Cardiac septum (tissue), 1 donor: ENCODE results near the gene DCPS. TPM values are rescaled to one million over a fixed set of nuclear protein-coding genes. Genes with fewer than 3 reads are reported as not detected.
"Not testable (repeated sequence)": the region's sequence is repeated elsewhere in the genome, so short reads cannot be mapped to it uniquely, and the experiment has no call there.

ENCODE experiments used
- DNase-seq: peaks from one replicate; pipeline ENCODE4 v3.0.0-alpha.2; 2020; ENCODE audit warnings: low spot score
- intact Hi-C: fragments of 100-400 bp; cut with DNase I; formaldehyde crosslinking; loops from one replicate; pipeline ENCODE4 v1.14.0; 2022
- total RNA-seq: library from RNA; stranded (reverse); fragmentation: NEBNext Ultra II Directional; extraction: Animal tissue kit (Norgen Biotek cat#: 25700); gene quantifications from one replicate; pipeline ENCODE4 v1.2.1, GENCODE V29; 2021
- donor health status: DM: no; HTN: no; CAD: no.

DCPS gene
- total RNA-seq, 1 donor from 2014 or later, result 9.9 TPM

GRCh38 chr11:126352934-126353801 lies 49.3 kb downstream of the DCPS start:
- DNase-seq, result peak; percentile 35
- intact Hi-C loops, result loop anchor here (10.0 kb wide), 1 partner anchor 62 kb away; no protein-coding TSS in a partner anchor

- DNase-seq, result peak; percentile 66
- intact Hi-C loops, result loop anchor here (5.0 to 10.0 kb wide), 3 partner anchors 38 to 78 kb away; no protein-coding TSS in a partner anchor
Observed at GRCh38 chr11:126354631-126355323, 50.9 kb downstream of the DCPS start.

GRCh38 chr11:126355324-126355925 lies 51.6 kb downstream of the DCPS start, which contains the start of gene ST3GAL4:
Gene ST3GAL4, plus strand, starts transcription at chr11:126355686. Its CDS starts 50,470 bp downstream, at chr11:126406156.
- intact Hi-C loops, result loop anchor here (5.0 to 10.0 kb wide), 3 partner anchors 37 to 77 kb away; no protein-coding TSS in a partner anchor
- peak; percentile 96 for DNase-seq

- peak; percentile 86 for DNase-seq
- intact Hi-C loops, result loop anchor here (5.0 to 10.0 kb wide), 3 partner anchors 36 to 76 kb away; no protein-coding TSS in a partner anchor
Observed at GRCh38 chr11:126355926-126356897, 52.4 kb downstream of the DCPS start.

GRCh38 chr11:126357055-126357962 lies 53.4 kb downstream of the DCPS start:
- intact Hi-C loops, result loop anchor here (5.0 to 10.0 kb wide), 3 partner anchors 35 to 75 kb away; no protein-coding TSS in a partner anchor
- peak; percentile 57 for DNase-seq

- DNase-seq, result peak; percentile 74
Observed at GRCh38 chr11:126357969-126358762, 54.3 kb downstream of the DCPS start.

GRCh38 chr11:126358763-126359160 lies 54.9 kb downstream of the DCPS start:
- DNase-seq, result peak; percentile 38
- intact Hi-C loops, result loop anchor here (5.0 to 10.0 kb wide), 3 partner anchors 34 to 74 kb away; no protein-coding TSS in a partner anchor

More at GRCh38 chr11:126357969-126358762, 54.3 kb downstream of the DCPS start:
- intact Hi-C loops, result loop anchor here (5.0 to 10.0 kb wide), 3 partner anchors 34 to 74 kb away; no protein-coding TSS in a partner anchor

GRCh38 chr11:126359431-126360048 lies 55.7 kb downstream of the DCPS start:
- intact Hi-C loops, result loop anchor here (5.0 to 10.0 kb wide), 3 partner anchors 33 to 73 kb away; no protein-coding TSS in a partner anchor
- DNase-seq, result peak; percentile 82

GRCh38 chr11:126360049-126360446 lies 56.2 kb downstream of the DCPS start:
- intact Hi-C loops, result no loop called here
- DNase-seq, result no peak

GRCh38 chr11:126361400-126361799 lies 57.5 kb downstream of the DCPS start:
- intact Hi-C loops, result no loop called here

GRCh38 chr11:126362879-126363655 lies 59.2 kb downstream of the DCPS start:
- intact Hi-C loops, result no loop called here
- DNase-seq, result peak; percentile 46

More at GRCh38 chr11:126361400-126361799, 57.5 kb downstream of the DCPS start:
- peak; percentile 74 for DNase-seq

- intact Hi-C loops, result no loop called here
- DNase-seq, result peak; percentile 70
Observed at GRCh38 chr11:126363706-126364248, 59.9 kb downstream of the DCPS start.

GRCh38 chr11:126364735-126365134 lies 60.9 kb downstream of the DCPS start:
- DNase-seq, intact Hi-C loops: not testable (repeated sequence)

- DNase-seq, result peak; percentile 70
- intact Hi-C loops, result not testable (repeated sequence)
Observed at GRCh38 chr11:126365508-126365907, 61.6 kb downstream of the DCPS start.
